KBM-7 (cell line): Measurements from ENCODE around the gene KMT2B.

ENCODE experiments used
- DNase-seq: peaks from one replicate; pipeline ENCODE4 v3.0.0-alpha.2; 2015
- in situ Hi-C: fragments of 300-500 bp; cut with MboI; formaldehyde crosslinking; loops from 2 replicates; pipeline ENCODE4 v1.14.3; 2020; ENCODE audit warnings: low sequenced_read_pairs, low pct_unique_long_range_greater_than_20kb, mixed read lengths

KMT2B gene

DNA sequence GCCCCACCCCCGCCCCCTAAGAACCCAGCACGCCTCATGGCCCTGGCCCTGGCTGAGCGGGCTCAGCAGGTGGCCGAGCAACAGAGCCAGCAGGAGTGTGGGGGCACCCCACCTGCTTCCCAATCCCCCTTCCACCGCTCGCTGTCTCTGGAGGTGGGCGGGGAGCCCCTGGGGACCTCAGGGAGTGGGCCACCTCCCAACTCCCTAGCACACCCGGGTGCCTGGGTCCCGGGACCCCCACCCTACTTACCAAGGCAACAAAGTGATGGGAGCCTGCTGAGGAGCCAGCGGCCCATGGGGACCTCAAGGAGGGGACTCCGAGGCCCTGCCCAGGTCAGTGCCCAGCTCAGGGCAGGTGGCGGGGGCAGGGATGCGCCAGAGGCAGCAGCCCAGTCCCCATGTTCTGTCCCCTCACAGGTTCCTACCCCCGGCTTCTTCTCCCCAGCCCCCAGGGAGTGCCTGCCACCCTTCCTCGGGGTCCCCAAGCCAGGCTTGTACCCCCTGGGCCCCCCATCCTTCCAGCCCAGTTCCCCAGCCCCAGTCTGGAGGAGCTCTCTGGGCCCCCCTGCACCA lies 69.5 kb downstream of the KMT2B start:
- in situ Hi-C loops, result no loop called here
- DNase-seq, result no peak
